ENCODE measurements around the gene DNAJC5G. TPM values are rescaled to one million over a fixed set of nuclear protein-coding genes. Genes with fewer than 3 reads are reported as not detected.

Gene DNAJC5G
- total RNA-seq, 1 experiment from 2014 or later: not detected

DNA sequence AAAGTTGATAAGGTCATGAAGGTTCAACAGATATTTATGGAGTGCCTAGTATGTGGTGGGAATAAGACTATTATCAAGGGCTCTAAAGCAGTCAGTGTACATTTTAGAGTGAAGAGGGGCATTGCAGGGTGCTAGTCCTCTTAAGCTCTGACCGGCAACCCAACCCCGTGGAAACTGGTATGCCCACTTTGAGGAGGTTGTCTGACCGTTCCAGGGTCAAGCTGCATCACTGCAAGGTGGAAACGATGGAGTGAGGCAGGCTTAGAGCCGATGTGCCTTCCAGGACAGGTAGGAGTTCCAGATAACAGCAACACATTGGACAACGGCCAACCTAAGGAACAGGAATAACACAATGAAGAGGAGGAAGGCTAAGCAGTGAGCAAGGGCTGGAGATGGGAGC is 34.4 kb downstream of the DNAJC5G start:
- Histone ChIP-seq H4K20me1 (ENCODE audit: low read length) (no peaks in the 10 kb centered on the region), H3K27ac (ENCODE audit: low read length) (no peak overlapping the region), H3K79me2 (ENCODE audit: low read length) (no peaks in the 10 kb centered on the region), H3K27me3 (ENCODE audit: low read length) (no peaks in the 10 kb centered on the region), H3K36me3 (ENCODE audit: low read depth, low read length) (no peaks in the 10 kb centered on the region), H3K9me3 (ENCODE audit: low read length) (no peaks in the 10 kb centered on the region), H3F3A (ENCODE audit: low read length, unreplicated experiment) (no peaks in the 10 kb centered on the region), H3K4me2 (ENCODE audit: low read length) (no peak overlapping the region), H3K9ac (ENCODE audit: low read length) (no peak overlapping the region), H2AFZ (ENCODE audit: low read length) (no peak overlapping the region), H3K4me1 (ENCODE audit: insufficient read depth, low read length) (no peaks in the 10 kb centered on the region), H3K9me2 (replicated peaks; ENCODE audit: low read length) (no peaks in the 10 kb centered on the region), H3K4me3 (ENCODE audit: low read length) (no peak overlapping the region)
- ChIA-PET POLR2A (ENCODE audit: unreplicated experiment) (no interaction called here), CTCF (no interaction called here)
- ATAC-seq: no peak
- TF ChIP-seq EZH2 (IDR thresholded peaks at IDR 0.05; ENCODE audit: low read length, unreplicated experiment): no peak
- intact Hi-C loops (cut with micrococcal nuclease): no loop called here
- TSS peak; percentile 45 for BruUV-seq (replicated peaks)
- DNase-seq: no peak

DNA sequence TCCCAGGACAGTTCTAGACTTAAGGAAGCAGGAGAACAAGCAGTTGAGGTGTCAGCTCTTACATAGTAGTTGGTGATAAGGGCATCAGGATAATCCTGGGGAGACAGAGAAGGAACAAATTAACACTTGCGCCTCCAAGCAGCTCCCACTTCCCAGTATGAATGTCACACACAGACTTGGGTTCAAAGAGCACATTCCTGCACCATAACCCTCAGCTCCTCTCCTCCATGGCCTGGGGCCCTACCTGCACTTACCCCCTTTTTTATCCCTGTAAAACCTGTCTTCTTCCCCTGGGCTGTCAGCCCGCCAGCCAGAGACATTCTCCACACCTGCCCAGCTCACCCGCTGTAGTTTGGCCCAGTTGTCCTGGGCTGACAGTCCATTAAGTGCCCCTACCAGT is 36.9 kb downstream of the DNAJC5G start:
- no peaks in the 10 kb centered on the region for H3F3A ChIP-seq (ENCODE audit: low read length, unreplicated experiment)
- ChIA-PET CTCF (no interaction called here), POLR2A (ENCODE audit: unreplicated experiment) (no interaction called here)
- DNase-seq (no peak), ATAC-seq (no peak)
- no peaks in the 10 kb centered on the region for H3K79me2 ChIP-seq (ENCODE audit: low read length)
- H3K27ac ChIP-seq (ENCODE audit: low read length): no peak overlapping the region
- no peaks in the 10 kb centered on the region for H4K20me1 ChIP-seq (ENCODE audit: low read length)
- intact Hi-C loops (cut with micrococcal nuclease): no loop called here
- TF ChIP-seq EZH2 (IDR thresholded peaks at IDR 0.05; ENCODE audit: low read length, unreplicated experiment) (no peak), EZH2phosphoT487 (IDR thresholded peaks at IDR 0.05; ENCODE audit: borderline replicate concordance, low read length) (no peak)
- TF ChIP-seq, protein P1, sequence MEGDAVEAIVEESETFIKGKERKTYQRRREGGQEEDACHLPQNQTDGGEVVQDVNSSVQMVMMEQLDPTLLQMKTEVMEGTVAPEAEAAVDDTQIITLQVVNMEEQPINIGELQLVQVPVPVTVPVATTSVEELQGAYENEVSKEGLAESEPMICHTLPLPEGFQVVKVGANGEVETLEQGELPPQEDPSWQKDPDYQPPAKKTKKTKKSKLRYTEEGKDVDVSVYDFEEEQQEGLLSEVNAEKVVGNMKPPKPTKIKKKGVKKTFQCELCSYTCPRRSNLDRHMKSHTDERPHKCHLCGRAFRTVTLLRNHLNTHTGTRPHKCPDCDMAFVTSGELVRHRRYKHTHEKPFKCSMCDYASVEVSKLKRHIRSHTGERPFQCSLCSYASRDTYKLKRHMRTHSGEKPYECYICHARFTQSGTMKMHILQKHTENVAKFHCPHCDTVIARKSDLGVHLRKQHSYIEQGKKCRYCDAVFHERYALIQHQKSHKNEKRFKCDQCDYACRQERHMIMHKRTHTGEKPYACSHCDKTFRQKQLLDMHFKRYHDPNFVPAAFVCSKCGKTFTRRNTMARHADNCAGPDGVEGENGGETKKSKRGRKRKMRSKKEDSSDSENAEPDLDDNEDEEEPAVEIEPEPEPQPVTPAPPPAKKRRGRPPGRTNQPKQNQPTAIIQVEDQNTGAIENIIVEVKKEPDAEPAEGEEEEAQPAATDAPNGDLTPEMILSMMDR (conservative IDR thresholded peaks at IDR 0.05; ENCODE audit: low read depth, low read length): no peak
- H3K9ac ChIP-seq (ENCODE audit: low read length): no peak overlapping the region
- H3K4me3 ChIP-seq (ENCODE audit: low read length): no peak overlapping the region
- no peak overlapping the region for H3K4me2 ChIP-seq (ENCODE audit: low read length)
- H3K36me3 ChIP-seq (ENCODE audit: low read depth, low read length): no peaks in the 10 kb centered on the region
- no peaks in the 10 kb centered on the region for H3K4me1 ChIP-seq (ENCODE audit: insufficient read depth, low read length)
- BruUV-seq (replicated peaks): no TSS peak
- no peaks in the 10 kb centered on the region for H3K27me3 ChIP-seq (ENCODE audit: low read length)
- H3K9me3 ChIP-seq (ENCODE audit: low read length): no peaks in the 10 kb centered on the region
- H3K9me2 ChIP-seq (replicated peaks; ENCODE audit: low read length): no peaks in the 10 kb centered on the region
- no peak overlapping the region for H2AFZ ChIP-seq (ENCODE audit: low read length)

- H3K36me3 ChIP-seq (ENCODE audit: low read depth, low read length): no peaks in the 10 kb centered on the region
- no peak overlapping the region for H3K4me2 ChIP-seq (ENCODE audit: low read length)
- H3K9me2 ChIP-seq (replicated peaks; ENCODE audit: low read length): no peaks in the 10 kb centered on the region
- TF ChIP-seq EZH2phosphoT487 (IDR thresholded peaks at IDR 0.05; ENCODE audit: borderline replicate concordance, low read length) (no peak), EZH2 (IDR thresholded peaks at IDR 0.05; ENCODE audit: low read length, unreplicated experiment) (no peak)
- TF ChIP-seq, protein P1 (conservative IDR thresholded peaks at IDR 0.05; ENCODE audit: low read depth, low read length): no peak
- POLR2A ChIA-PET (ENCODE audit: unreplicated experiment): no interaction called here
- H3K27ac ChIP-seq (ENCODE audit: low read length): no peak overlapping the region
- CTCF ChIA-PET: no interaction called here
- H4K20me1 ChIP-seq (ENCODE audit: low read length): no peaks in the 10 kb centered on the region
- H2AFZ ChIP-seq (ENCODE audit: low read length): no peak overlapping the region
- no TSS peak for BruUV-seq (replicated peaks)
- no peak for DNase-seq
- no peaks in the 10 kb centered on the region for H3K79me2 ChIP-seq (ENCODE audit: low read length)
- H3F3A ChIP-seq (ENCODE audit: low read length, unreplicated experiment): no peaks in the 10 kb centered on the region
- H3K9ac ChIP-seq (ENCODE audit: low read length): no peak overlapping the region
- H3K4me3 ChIP-seq (ENCODE audit: low read length): no peak overlapping the region
- no peaks in the 10 kb centered on the region for H3K4me1 ChIP-seq (ENCODE audit: insufficient read depth, low read length)
- H3K27me3 ChIP-seq (ENCODE audit: low read length): no peaks in the 10 kb centered on the region
- H3K9me3 ChIP-seq (ENCODE audit: low read length): no peaks in the 10 kb centered on the region
- no peak for ATAC-seq
- intact Hi-C loops (cut with micrococcal nuclease): no loop called here
These were observed 38.8 kb downstream of the DNAJC5G start for GRCh38 chr2:27313882-27314645.

Measured in PC-3 (cell line).